ENCODE data around the gene DYNC1I1.

DYNC1I1 gene

DNA sequence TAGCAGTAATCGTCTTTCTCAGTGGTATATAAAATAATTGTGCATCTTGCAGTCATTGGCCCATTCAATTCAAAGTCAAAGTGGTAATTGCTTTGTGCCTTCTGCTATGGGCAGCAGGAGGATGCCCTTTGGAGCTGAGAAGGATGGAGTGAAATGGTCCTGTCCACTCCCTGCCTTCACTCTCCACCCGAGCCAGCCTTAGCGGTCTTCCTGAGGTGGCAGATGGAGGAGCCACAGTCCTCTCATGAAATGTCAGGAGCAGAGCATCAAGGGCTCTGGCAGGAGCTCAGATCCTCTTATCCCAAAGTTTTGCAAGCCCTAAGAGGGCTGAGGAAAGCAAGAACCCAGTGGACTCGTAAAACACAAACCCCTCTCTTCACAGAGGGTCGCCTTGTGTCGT lies 199.4 kb downstream of the DYNC1I1 start:
- no peaks in the 10 kb centered on the region for H3K9me3 Mint-ChIP-seq
- H3K27me3 Mint-ChIP-seq, result no peaks in the 10 kb centered on the region
- H3K27ac Mint-ChIP-seq, result no peak overlapping the region
- H3K4me1 Mint-ChIP-seq, result no peaks in the 10 kb centered on the region
- DNase-seq (no peak), ATAC-seq (no peak)
- no peaks in the 10 kb centered on the region for H3K36me3 Mint-ChIP-seq (ENCODE audit: low read depth)
- H3K4me3 Mint-ChIP-seq, result no peak overlapping the region

DNA sequence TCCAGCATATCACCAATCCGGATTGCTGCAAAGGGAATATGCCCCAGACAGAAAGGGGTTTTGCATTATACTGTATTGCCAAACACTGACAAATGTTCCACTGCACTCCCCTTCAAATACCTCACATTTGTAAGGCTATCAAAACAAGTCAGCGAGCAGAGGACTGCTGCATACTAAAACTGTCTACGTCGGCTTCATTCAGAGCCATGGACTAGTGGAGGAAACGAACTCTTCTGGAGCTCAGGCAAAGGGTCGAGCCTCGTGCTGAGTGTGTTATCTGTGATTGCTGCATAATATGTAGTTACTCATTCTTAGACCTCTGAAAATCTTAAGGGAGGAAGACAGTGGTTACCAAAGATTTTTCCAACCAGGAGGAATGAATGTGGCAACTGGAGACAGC lies 200.2 kb downstream of the DYNC1I1 start:
- Mint-ChIP-seq H3K36me3 (ENCODE audit: low read depth) (no peaks in the 10 kb centered on the region), H3K27me3 (no peaks in the 10 kb centered on the region)
- ATAC-seq, result no peak

GRCh38 chr7:95974108-95974507 lies 201.8 kb downstream of the DYNC1I1 start:
- DNase-seq (no peak), ATAC-seq (no peak)
- H3K27me3 Mint-ChIP-seq, result no peaks in the 10 kb centered on the region
- no peaks in the 10 kb centered on the region for H3K4me1 Mint-ChIP-seq
- H3K4me3 Mint-ChIP-seq, result no peak overlapping the region
- no peaks in the 10 kb centered on the region for H3K36me3 Mint-ChIP-seq (ENCODE audit: low read depth)
- H3K9me3 Mint-ChIP-seq, result no peaks in the 10 kb centered on the region
- no peak overlapping the region for H3K27ac Mint-ChIP-seq

More for the DNA sequence above, 200.2 kb downstream of the DYNC1I1 start:
- Mint-ChIP-seq H3K27ac (no peak overlapping the region), H3K4me3 (no peak overlapping the region), H3K4me1 (no peaks in the 10 kb centered on the region), H3K9me3 (no peaks in the 10 kb centered on the region)
- no peak for DNase-seq

GRCh38 chr7:95976369-95977060 lies 204.2 kb downstream of the DYNC1I1 start:
- Mint-ChIP-seq H3K36me3 (ENCODE audit: low read depth) (no peaks in the 10 kb centered on the region), H3K27ac (no peak overlapping the region), H3K27me3 (no peaks in the 10 kb centered on the region), H3K4me1 (no peaks in the 10 kb centered on the region), H3K4me3 (no peak overlapping the region), H3K9me3 (no peaks in the 10 kb centered on the region)
- ATAC-seq (no peak), DNase-seq (no peak)

DNA sequence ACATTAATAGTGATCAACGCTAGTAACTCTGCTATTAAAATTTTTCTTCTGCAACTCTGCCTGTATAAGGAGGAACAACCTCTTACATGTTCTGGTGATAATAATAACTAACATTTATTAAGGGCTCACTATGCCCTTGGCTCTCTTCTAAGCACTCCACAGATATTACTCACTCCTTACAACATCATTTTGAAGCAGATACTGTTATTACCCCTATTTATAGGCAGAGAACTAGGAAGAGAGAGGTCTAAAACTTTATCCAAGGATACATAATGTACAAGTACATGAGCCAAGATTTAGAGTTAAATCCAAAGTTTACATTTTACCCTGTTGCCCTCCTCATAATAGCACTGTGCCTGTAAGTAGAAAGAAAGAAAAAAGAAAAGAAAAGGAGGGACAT lies 205.6 kb downstream of the DYNC1I1 start:
- Mint-ChIP-seq H3K36me3 (ENCODE audit: low read depth) (no peaks in the 10 kb centered on the region), H3K27me3 (no peaks in the 10 kb centered on the region), H3K27ac (no peak overlapping the region), H3K4me1 (no peaks in the 10 kb centered on the region), H3K9me3 (no peaks in the 10 kb centered on the region), H3K4me3 (no peak overlapping the region)
- ATAC-seq (no peak), DNase-seq (no peak)

GRCh38 chr7:95980167-95980566 lies 207.8 kb downstream of the DYNC1I1 start:
- Mint-ChIP-seq H3K9me3 (no peaks in the 10 kb centered on the region), H3K27me3 (no peaks in the 10 kb centered on the region), H3K4me1 (no peaks in the 10 kb centered on the region), H3K36me3 (ENCODE audit: low read depth) (no peaks in the 10 kb centered on the region), H3K27ac (no peak overlapping the region), H3K4me3 (no peak overlapping the region)
- ATAC-seq (no peak), DNase-seq (no peak)

GRCh38 chr7:95980706-95981105 lies 208.4 kb downstream of the DYNC1I1 start:
- Mint-ChIP-seq H3K4me1 (no peaks in the 10 kb centered on the region), H3K27ac (no peak overlapping the region), H3K9me3 (no peaks in the 10 kb centered on the region), H3K27me3 (peaks cover under 1% of the 10 kb centered on the region), H3K36me3 (ENCODE audit: low read depth) (no peaks in the 10 kb centered on the region), H3K4me3 (no peak overlapping the region)
- DNase-seq (no peak), ATAC-seq (no peak)

GRCh38 chr7:95986178-95986764 lies 213.9 kb downstream of the DYNC1I1 start:
- DNase-seq (no peak), ATAC-seq (no peak)
- H3K4me3 Mint-ChIP-seq, result no peak overlapping the region
- no peaks in the 10 kb centered on the region for H3K9me3 Mint-ChIP-seq
- H3K27ac Mint-ChIP-seq, result no peak overlapping the region
- H3K27me3 Mint-ChIP-seq, result peaks cover 11% of the 10 kb centered on the region
- no peaks in the 10 kb centered on the region for H3K36me3 Mint-ChIP-seq (ENCODE audit: low read depth)
- no peaks in the 10 kb centered on the region for H3K4me1 Mint-ChIP-seq

GRCh38 chr7:95989301-95989700 lies 216.9 kb downstream of the DYNC1I1 start:
- H3K4me3 Mint-ChIP-seq, result no peak overlapping the region
- ATAC-seq (no peak), DNase-seq (no peak)
- no peaks in the 10 kb centered on the region for H3K9me3 Mint-ChIP-seq
- H3K27me3 Mint-ChIP-seq, result peaks cover 11% of the 10 kb centered on the region
- H3K27ac Mint-ChIP-seq, result no peak overlapping the region
- no peaks in the 10 kb centered on the region for H3K36me3 Mint-ChIP-seq (ENCODE audit: low read depth)
- H3K4me1 Mint-ChIP-seq, result no peaks in the 10 kb centered on the region

GRCh38 chr7:95993380-95993779 lies 221.0 kb downstream of the DYNC1I1 start:
- no peak overlapping the region for H3K27ac Mint-ChIP-seq
- peaks cover 8% of the 10 kb centered on the region for H3K27me3 Mint-ChIP-seq
- H3K9me3 Mint-ChIP-seq, result no peaks in the 10 kb centered on the region
- H3K36me3 Mint-ChIP-seq (ENCODE audit: low read depth), result no peaks in the 10 kb centered on the region
- no peak overlapping the region for H3K4me3 Mint-ChIP-seq
- no peak for ATAC-seq
- no peak for DNase-seq
- H3K4me1 Mint-ChIP-seq, result no peaks in the 10 kb centered on the region

- no peak overlapping the region for H3K4me3 Mint-ChIP-seq
- DNase-seq (no peak), ATAC-seq (no peak)
- no peaks in the 10 kb centered on the region for H3K27me3 Mint-ChIP-seq
- H3K9me3 Mint-ChIP-seq, result no peaks in the 10 kb centered on the region
- no peaks in the 10 kb centered on the region for H3K36me3 Mint-ChIP-seq (ENCODE audit: low read depth)
- no peaks in the 10 kb centered on the region for H3K4me1 Mint-ChIP-seq
- no peak overlapping the region for H3K27ac Mint-ChIP-seq
Measured at GRCh38 chr7:95996174-95996573, 223.8 kb downstream of the DYNC1I1 start.

- H3K9me3 Mint-ChIP-seq, result no peaks in the 10 kb centered on the region
- no peak for DNase-seq
- H3K36me3 Mint-ChIP-seq (ENCODE audit: low read depth), result no peaks in the 10 kb centered on the region
- H3K4me1 Mint-ChIP-seq, result no peaks in the 10 kb centered on the region
- no peak for ATAC-seq
- H3K4me3 Mint-ChIP-seq, result no peak overlapping the region
- no peak overlapping the region for H3K27ac Mint-ChIP-seq
- no peaks in the 10 kb centered on the region for H3K27me3 Mint-ChIP-seq
Measured at GRCh38 chr7:95996886-95997285, 224.5 kb downstream of the DYNC1I1 start.

DNA sequence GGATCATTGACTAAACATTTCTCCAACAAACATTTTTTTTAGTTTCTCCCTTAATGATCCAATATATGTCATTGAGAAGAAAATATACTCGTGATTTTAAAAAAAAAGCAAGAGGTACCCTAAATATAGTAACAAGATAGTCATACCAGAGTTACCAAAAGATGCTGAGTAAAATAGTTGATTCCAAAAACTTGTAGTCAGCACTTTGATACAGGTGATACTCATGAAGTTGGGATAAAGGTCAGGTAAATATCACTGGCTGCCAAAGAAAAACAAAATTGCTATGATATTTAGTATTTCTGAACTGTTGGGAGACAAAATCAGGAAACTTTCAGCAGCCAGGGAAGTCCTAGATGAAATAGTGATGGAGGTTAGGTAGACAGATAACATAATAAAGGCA lies 225.3 kb downstream of the DYNC1I1 start:
- ATAC-seq (no peak), DNase-seq (no peak)
- Mint-ChIP-seq H3K27ac (no peak overlapping the region), H3K36me3 (ENCODE audit: low read depth) (no peaks in the 10 kb centered on the region), H3K27me3 (no peaks in the 10 kb centered on the region), H3K9me3 (no peaks in the 10 kb centered on the region), H3K4me1 (no peaks in the 10 kb centered on the region), H3K4me3 (no peak overlapping the region)

- DNase-seq (no peak), ATAC-seq (no peak)
- Mint-ChIP-seq H3K27me3 (no peaks in the 10 kb centered on the region), H3K4me3 (no peak overlapping the region), H3K4me1 (no peaks in the 10 kb centered on the region), H3K36me3 (ENCODE audit: low read depth) (no peaks in the 10 kb centered on the region), H3K27ac (no peak overlapping the region), H3K9me3 (no peaks in the 10 kb centered on the region)
Measured at GRCh38 chr7:95999481-95999880, 227.1 kb downstream of the DYNC1I1 start.

DNA sequence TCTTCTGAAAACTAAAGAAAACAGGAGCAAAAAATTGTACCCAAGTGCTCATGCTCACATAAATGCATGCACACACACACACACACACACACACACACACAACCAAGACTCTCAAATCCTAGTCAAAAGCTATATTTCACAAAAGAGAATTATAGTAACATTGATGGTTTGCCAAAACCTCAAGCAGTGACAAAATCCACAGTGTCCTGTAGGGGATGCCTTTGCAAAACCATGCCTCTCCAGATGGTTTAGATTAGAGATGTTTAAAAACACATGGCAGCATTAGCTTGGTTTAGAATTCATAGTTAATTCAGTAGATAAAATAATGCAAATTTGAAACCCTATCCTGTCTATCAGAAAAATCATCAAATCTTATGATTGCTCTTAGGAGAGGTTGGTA lies 232.2 kb downstream of the DYNC1I1 start:
- H3K9me3 Mint-ChIP-seq, result no peaks in the 10 kb centered on the region
- no peak for ATAC-seq
- no peaks in the 10 kb centered on the region for H3K36me3 Mint-ChIP-seq (ENCODE audit: low read depth)
- H3K27ac Mint-ChIP-seq, result no peak overlapping the region
- H3K4me1 Mint-ChIP-seq, result no peaks in the 10 kb centered on the region
- H3K4me3 Mint-ChIP-seq, result no peak overlapping the region
- H3K27me3 Mint-ChIP-seq, result peaks cover 3% of the 10 kb centered on the region
- DNase-seq, result no peak

DNA sequence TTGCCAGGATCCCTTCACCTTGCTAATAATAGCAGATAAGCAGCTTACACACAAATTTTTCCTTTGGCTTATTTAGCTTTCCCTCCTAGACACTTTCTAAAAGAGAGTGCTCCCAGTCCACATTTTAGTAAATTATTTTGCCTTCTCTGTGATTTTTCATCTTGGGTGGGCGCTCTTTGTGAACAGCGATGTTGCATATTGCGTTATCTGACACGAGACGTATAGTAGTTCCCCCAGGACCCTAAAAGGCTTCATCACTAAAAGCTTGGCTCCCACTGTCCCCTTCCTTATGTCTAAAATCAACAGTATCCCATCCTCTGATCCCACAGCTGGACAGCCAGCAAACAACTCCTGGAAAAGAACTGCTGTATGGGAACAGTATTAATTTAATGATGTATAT lies 232.9 kb downstream of the DYNC1I1 start:
- DNase-seq (no peak), ATAC-seq (no peak)
- no peak overlapping the region for H3K4me3 Mint-ChIP-seq
- H3K27me3 Mint-ChIP-seq, result peaks cover 3% of the 10 kb centered on the region
- no peak overlapping the region for H3K27ac Mint-ChIP-seq
- no peaks in the 10 kb centered on the region for H3K36me3 Mint-ChIP-seq (ENCODE audit: low read depth)
- H3K9me3 Mint-ChIP-seq, result no peaks in the 10 kb centered on the region
- no peaks in the 10 kb centered on the region for H3K4me1 Mint-ChIP-seq
